K562 (cell line): ENCODE data around the gene MLH3.

Source experiments
- ASH1L ChIP-seq: fragments of 450-650 bp; IDR thresholded peaks from 2 replicates; pipeline ENCODE4 v1.6.1; 2018; ENCODE audit warnings: borderline replicate concordance, mild to moderate bottlenecking, low read depth; ENCODE audit not compliant: partially characterized antibody
- CTCF ChIP-seq, 3 experiments: IDR thresholded peaks in 2 of 3; conservative IDR thresholded peaks in 1 of 3; 2 replicates each; pipeline ENCODE4 v1.5.1; 2011 to 2012; ENCODE audit warnings: low read length in 3 of 3, mild to moderate bottlenecking in 3 of 3, control low read depth in 2 of 3, improper control_type of control experiment in 1 of 3, inconsistent platforms in 1 of 3, low read depth in 1 of 3, mixed read lengths in 1 of 3, moderate library complexity in 1 of 3; ENCODE audit not compliant: insufficient read depth in 2 of 3
- MXI1 ChIP-seq: IDR thresholded peaks from 2 replicates; pipeline ENCODE4 v1.6.1; 2011; ENCODE audit warnings: low read depth, mild to moderate bottlenecking, improper control_type of control experiment, low read length
- NFIC ChIP-seq: fragments of 450-650 bp; IDR thresholded peaks from 2 replicates; pipeline ENCODE4 v1.6.1; 2017; ENCODE audit warnings: mild to moderate bottlenecking, inconsistent platforms
- RNF2 ChIP-seq: sonication (generic); IDR thresholded peaks from 2 replicates; pipeline ENCODE4 v1.6.1; 2016
- TF ChIP-seq, protein P1 (sequence below): sonication (generic); formaldehyde crosslinking; IDR thresholded peaks from 2 replicates; pipeline ENCODE4 v1.5.0; 2020; ENCODE audit warnings: missing genetic modification reagents

GRCh38 chr14:75070383-75070782 is 19.1 kb upstream of the MLH3 start:
- TF ChIP-seq RNF2 (no peak), MXI1 (no peak), ASH1L (no peak), NFIC (0 out of 2 replicates have a peak, but pooled peaks have one; percentile 13), CTCF (IDR thresholded peaks at IDR 0.05 in 2 of 3, conservative IDR thresholded peaks at IDR 0.05 in 1 of 3; ENCODE audit: insufficient read depth in 2 of 3, low read depth in 1 of 3, low read length in 3 of 3) (no peak)
- TF ChIP-seq, protein P1, sequence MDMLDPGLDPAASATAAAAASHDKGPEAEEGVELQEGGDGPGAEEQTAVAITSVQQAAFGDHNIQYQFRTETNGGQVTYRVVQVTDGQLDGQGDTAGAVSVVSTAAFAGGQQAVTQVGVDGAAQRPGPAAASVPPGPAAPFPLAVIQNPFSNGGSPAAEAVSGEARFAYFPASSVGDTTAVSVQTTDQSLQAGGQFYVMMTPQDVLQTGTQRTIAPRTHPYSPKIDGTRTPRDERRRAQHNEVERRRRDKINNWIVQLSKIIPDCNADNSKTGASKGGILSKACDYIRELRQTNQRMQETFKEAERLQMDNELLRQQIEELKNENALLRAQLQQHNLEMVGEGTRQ (CRISPR knock-in tag), result no peak
